Ishikawa (cell line): Measurements from ENCODE around the gene ACSL4.

Source experiments
- REST ChIP-seq: IDR thresholded peaks from 2 replicates; pipeline ENCODE4 v1.6.1; 2012; ENCODE audit warnings: low read depth, mild to moderate bottlenecking
- YY1 ChIP-seq: IDR thresholded peaks from 2 replicates; pipeline ENCODE4 v1.6.1; 2012; ENCODE audit warnings: low read depth

- TF ChIP-seq YY1 (no peak), REST (no peak)
Measured at GRCh38 chrX:109760922-109761250, 27.8 kb upstream of the ACSL4 start.
